GM12891 (cell line): ENCODE results near the gene TBC1D12.

Experiments
- POLR2AphosphoS5 ChIP-seq: IDR thresholded peaks from 2 replicates; pipeline ENCODE4 v1.6.1; 2011; ENCODE audit warnings: low read depth, low read length, control low read depth
- TAF1 ChIP-seq: IDR thresholded peaks from 2 replicates; pipeline ENCODE4 v1.6.1; 2011; ENCODE audit warnings: low read depth, low read length, control low read depth

DNA sequence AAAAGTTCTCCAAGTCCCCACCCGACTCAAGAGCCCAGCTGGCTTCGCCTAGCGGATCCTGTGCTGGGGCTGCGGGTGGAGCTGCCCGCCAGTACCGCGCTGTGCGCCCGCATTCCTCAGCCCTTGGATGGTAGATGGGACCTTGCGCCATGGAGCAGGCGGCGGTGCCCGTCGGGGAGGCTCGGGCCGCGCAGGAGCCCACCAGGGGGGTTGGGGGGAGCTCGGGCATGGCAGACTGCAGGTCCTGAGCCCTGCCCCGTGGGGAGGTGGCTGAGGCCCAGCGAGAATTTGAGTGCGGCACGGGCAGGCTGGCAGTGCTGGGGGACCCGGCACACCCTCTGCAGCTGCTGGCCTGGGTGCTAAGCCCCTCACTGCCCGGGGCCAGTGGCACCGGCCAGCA is 57.0 kb downstream of the TBC1D12 start:
- no peak for TF ChIP-seq POLR2AphosphoS5
- TF ChIP-seq TAF1, result no peak
